ENCODE data around the gene TMEM191B.
"Not testable (repeated sequence)": the region's sequence is repeated elsewhere in the genome, so short reads cannot be mapped to it uniquely, and the experiment has no call there.

The TMEM191B gene

DNA sequence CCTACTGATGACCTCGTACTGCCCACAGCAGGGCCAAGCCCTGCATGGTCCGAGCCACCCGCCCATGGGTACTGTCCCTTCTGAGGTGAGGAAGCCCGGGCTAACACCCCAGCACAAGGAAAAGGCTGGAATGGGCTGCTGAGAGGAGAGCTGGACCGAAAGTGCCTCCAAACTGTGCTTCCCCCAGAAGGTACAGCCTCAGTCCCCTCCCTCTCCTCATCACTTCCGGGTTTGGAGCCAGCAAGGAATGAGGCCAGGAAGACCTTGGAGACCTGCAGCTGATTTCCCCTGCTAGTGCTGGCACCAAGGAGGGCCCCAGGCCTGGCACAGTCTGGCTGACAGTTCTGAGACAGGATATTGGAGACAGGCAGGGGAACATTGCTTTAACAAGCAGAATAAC, 31.3 kb downstream of the TMEM191B start:
- DNase-seq: not testable (repeated sequence)

DNA sequence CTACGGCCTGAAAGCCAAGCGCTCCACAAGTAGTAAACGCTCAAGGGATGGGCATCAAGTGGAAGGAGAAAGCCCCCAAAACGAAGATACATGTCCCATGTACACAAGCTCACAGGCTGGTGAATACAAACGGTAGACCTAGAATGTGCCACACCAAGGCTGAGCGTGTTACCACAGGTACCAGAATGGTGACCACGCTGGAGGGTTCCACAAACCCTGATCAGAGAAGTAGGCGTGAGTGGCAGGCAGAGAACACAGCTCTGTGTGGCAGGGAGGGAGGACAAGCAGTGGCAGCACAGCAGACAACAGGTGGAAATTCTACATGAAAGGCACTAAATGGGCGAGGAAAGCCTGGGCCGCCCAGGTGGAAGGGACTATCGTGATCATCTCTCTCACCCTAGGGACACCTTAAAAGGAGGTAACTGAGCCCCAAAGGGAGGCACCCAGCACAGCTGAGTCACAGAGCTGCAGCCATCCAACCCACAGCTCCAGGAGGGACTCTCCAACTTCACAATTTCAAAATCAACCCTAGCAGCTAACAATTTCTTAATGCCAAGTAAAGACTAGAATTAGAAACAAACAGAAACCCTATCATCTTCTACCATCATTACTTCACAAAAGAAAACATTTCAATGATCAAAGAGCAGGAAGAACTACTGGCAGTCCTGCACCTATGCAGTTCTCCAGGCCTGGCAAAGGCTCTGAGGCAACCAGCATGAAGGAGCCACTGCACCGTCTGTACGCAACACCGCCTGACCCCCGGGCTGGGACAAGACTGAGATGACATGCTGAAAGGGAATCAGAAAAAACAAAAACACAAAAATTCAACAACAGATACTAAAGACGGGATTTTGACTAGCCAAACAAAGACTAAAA, 32.7 kb downstream of the TMEM191B start:
- DNase-seq: not testable (repeated sequence)

DNA sequence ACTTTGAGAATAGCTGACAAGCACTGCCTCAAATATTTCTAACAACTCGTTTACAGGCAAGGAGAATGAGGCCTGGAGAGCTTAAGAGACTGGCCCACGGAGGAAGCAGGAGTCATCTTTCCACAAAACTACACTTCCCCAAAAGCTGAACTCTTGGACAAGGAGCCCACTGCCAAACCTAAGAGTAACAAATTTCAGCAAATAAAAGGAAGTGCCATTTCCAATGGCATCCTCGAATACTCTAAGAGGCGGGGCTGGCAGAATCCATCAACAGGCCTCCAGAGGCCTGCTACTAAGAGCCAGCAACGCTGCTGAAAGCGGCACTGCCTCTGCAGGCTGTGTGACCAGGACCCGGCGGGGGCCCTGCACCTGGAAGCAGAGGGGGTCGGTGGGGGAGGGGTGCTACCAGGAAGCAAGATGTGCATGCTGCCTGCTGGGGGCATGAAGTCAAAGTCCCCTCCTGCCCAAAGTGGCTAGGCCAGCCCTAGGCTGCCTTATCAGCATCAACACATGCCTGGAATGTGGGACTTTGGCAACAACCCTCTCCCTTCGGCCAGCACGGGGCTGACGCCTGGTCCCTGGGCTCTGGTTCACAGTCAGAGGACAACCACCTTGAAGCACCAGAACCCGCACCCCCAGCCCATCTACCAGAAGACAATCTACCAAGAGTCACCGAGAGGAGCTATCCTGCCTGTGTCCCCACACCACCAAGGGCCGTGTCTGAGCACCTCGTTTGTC, 43.1 kb downstream of the TMEM191B start:
- DNase-seq: not testable (repeated sequence)

GRCh38 chr22:18573483-18574164, 46.0 kb downstream of the TMEM191B start:
- DNase-seq: not testable (repeated sequence)

- DNase-seq: not testable (repeated sequence)
Measured at GRCh38 chr22:18574555-18574954, 47.0 kb downstream of the TMEM191B start.

DNA sequence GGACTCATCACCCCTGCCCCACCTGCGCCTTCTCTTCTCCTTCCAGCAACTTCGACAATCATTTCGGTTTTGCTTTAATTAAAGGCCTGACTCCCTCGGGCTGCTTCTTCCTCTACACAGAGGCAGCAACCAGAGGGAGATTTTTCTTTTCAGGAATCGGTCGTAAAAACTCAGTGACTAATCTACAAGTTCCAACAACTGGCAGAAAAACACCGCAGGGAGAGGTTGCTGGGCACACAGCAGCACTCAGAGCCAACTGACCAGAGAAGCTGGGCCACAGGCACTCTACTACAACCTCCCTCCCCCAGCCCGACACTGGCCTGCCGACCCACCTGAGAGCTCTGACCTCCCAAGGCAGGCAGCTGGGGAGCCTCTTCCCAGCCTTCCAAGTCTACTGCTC, 48.1 kb downstream of the TMEM191B start:
- DNase-seq: not testable (repeated sequence)

GRCh38 chr22:18577090-18577818, 49.7 kb downstream of the TMEM191B start:
- not testable (repeated sequence) for DNase-seq

DNA sequence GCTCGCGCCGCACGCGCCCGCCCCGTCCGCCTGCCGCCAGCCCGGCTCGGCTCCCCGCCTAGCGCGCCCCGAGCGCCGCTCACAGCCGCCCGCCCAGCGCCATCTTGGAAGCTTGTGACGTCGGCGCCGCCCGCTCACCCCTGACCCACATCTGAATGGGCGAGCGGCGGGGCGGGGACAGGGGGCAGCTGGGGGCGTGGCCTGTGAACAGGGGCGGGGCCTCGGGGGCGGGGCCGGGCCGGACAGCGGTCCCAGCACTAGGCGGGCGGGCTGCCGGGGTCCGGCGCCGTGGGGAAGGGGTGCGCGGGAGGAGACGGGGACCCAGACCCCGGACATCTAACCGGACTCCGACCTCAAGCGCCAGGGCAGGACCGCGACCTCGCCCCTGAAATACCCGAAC, 50.2 kb downstream of the TMEM191B start:
- DNase-seq: not testable (repeated sequence)
